Epidermal melanocyte (primary cell): ENCODE results near the gene RNF151.
"Not testable (repeated sequence)": the region's sequence is repeated elsewhere in the genome, so short reads cannot be mapped to it uniquely, and the experiment has no call there.

Source experiments
- DNase-seq: peaks from one replicate; pipeline ENCODE4 v3.0.0; 2011; ENCODE audit warnings: low spot score; ENCODE audit not compliant: insufficient read length

Gene RNF151

GRCh38 chr16:1959269-1960039 is 7.2 kb upstream of the RNF151 start, which contains the start of gene NDUFB10:
Gene NDUFB10, plus strand, starts transcription at chr16:1959538. Its CDS starts 87 bp downstream, at chr16:1959625.
- DNase-seq: peak; percentile 77

- no peak for DNase-seq
These were observed 5.7 kb upstream of the RNF151 start for GRCh38 chr16:1960665-1961630.

GRCh38 chr16:1961651-1962067 is 5.0 kb upstream of the RNF151 start:
- no peak for DNase-seq

- not testable (repeated sequence) for DNase-seq
These were observed 4.2 kb upstream of the RNF151 start for GRCh38 chr16:1962161-1963153.

GRCh38 chr16:1963806-1964505 is 2.7 kb upstream of the RNF151 start:
- no peak for DNase-seq

GRCh38 chr16:1964506-1965395 is 1.9 kb upstream of the RNF151 start, which contains the start of gene RPS2:
Gene RPS2, minus strand, starts transcription at chr16:1964826. Its CDS starts 201 bp downstream, at chr16:1964625.
- peak; percentile 100 for DNase-seq

- DNase-seq: peak; percentile 14
These were observed 1.2 kb upstream of the RNF151 start for GRCh38 chr16:1965396-1966001.

GRCh38 chr16:1968146-1968953 is 1.7 kb downstream of the RNF151 start:
- no peak for DNase-seq

GRCh38 chr16:1971796-1972489 is 5.3 kb downstream of the RNF151 start, which contains the start of gene TBL3:
Gene TBL3, plus strand, starts transcription at chr16:1972053. Its CDS starts 112 bp downstream, at chr16:1972165.
- peak; percentile 100 for DNase-seq

GRCh38 chr16:1972490-1972877 is 5.8 kb downstream of the RNF151 start:
- no peak for DNase-seq

GRCh38 chr16:1973461-1974156 is 7.0 kb downstream of the RNF151 start:
- DNase-seq: peak; percentile 10

GRCh38 chr16:1974157-1975070 is 7.8 kb downstream of the RNF151 start:
- DNase-seq: peak; percentile 18

- no peak for DNase-seq
These were observed 9.0 kb downstream of the RNF151 start for GRCh38 chr16:1975432-1976215.

GRCh38 chr16:1976216-1976520 is 9.5 kb downstream of the RNF151 start:
- peak; percentile 4 for DNase-seq
